A673 (cell line): ENCODE data around the gene PID1.

Experiments used
- EZH2 ChIP-seq: fragments of 200-600 bp; sonication (generic); IDR thresholded peaks from 2 replicates; pipeline ENCODE4 v1.6.1; 2017; ENCODE audit warnings: borderline replicate concordance, low read depth, mild to moderate bottlenecking, mixed read lengths, antibody characterized with exemption, low read length; ENCODE audit not compliant: poor library complexity, severe bottlenecking
- TF ChIP-seq, protein P1 (sequence below): fragments of 300-800, 200-600 bp; sonication (generic); conservative IDR thresholded peaks from 2 replicates; pipeline ENCODE4 v1.5.1; 2017; ENCODE audit warnings: low read depth, mild to moderate bottlenecking, antibody characterized with exemption, low read length, moderate library complexity, mixed read lengths

DNA sequence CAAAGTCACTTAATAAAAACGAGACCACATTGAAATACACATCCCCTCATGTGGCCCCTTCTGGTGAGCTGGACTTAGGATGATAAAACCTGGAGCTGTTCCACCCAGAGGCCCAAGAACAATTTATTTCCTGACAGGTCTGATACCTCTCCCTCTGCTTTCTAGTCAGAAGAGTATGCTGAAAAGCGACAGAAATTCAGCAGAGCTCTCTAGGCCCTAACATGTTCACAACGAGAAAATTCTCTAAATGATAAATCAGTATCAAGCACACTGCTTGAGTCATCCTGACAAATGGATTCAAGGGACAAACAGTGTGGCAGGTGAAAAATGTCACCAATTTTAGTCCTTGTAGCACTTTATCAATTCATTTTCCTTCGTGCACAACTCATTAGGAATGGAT lies 233.5 kb downstream of the PID1 start:
- TF ChIP-seq, protein P1, sequence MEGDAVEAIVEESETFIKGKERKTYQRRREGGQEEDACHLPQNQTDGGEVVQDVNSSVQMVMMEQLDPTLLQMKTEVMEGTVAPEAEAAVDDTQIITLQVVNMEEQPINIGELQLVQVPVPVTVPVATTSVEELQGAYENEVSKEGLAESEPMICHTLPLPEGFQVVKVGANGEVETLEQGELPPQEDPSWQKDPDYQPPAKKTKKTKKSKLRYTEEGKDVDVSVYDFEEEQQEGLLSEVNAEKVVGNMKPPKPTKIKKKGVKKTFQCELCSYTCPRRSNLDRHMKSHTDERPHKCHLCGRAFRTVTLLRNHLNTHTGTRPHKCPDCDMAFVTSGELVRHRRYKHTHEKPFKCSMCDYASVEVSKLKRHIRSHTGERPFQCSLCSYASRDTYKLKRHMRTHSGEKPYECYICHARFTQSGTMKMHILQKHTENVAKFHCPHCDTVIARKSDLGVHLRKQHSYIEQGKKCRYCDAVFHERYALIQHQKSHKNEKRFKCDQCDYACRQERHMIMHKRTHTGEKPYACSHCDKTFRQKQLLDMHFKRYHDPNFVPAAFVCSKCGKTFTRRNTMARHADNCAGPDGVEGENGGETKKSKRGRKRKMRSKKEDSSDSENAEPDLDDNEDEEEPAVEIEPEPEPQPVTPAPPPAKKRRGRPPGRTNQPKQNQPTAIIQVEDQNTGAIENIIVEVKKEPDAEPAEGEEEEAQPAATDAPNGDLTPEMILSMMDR = no peak
- TF ChIP-seq EZH2 = no peak
